Measurements from ENCODE around the gene CENPK. TPM values are rescaled to one million over a fixed set of nuclear protein-coding genes. Genes with fewer than 3 reads are reported as not detected.

CENPK gene
- total and polyA plus RNA-seq, 4 donors = 0.33 to 23.1 (median 0.96) TPM

GRCh38 chr5:65478336-65478735 lies 84.6 kb downstream of the CENPK start (continued):
- no peak for TF ChIP-seq ZBTB33 (IDR thresholded peaks at IDR 0.05)

GRCh38 chr5:65475895-65476294 lies 87.1 kb downstream of the CENPK start:
- 93% methylated on average over 1 of the region's 1 CpG for WGBS
- Histone ChIP-seq H3K27me3 (ENCODE audit: control insufficient read depth in 4 of 4, insufficient read depth in 4 of 4, low read length in 3 of 4) (no peaks in the 10 kb centered on the region), H3K4me1 (ENCODE audit: control insufficient read depth in 4 of 4, insufficient read depth in 4 of 4, low read length in 3 of 4) (peaks cover 0 to 11% (median 7%) of the 10 kb centered on the region in 4 donors), H3K9me3 (ENCODE audit: control insufficient read depth in 4 of 4, low read length in 3 of 4) (no peaks in the 10 kb centered on the region), H3K9ac (ENCODE audit: low read depth in 1 of 2, low read length in 2 of 2) (no peak overlapping the region), H3K36me3 (ENCODE audit: control insufficient read depth in 4 of 4, insufficient read depth in 3 of 4, low read depth in 1 of 4, low read length in 3 of 4) (no peaks in the 10 kb centered on the region), H3K27ac (ENCODE audit: low read depth in 1 of 2, low read length in 2 of 2) (no peak overlapping the region), H3K4me3 (ENCODE audit: low read depth in 1 of 3, low read length in 3 of 3) (no peak overlapping the region)
- DNase-seq (ENCODE audit: low spot score) = no peak
- TF ChIP-seq TAF1 (conservative IDR thresholded peaks at IDR 0.05) = no peak
- TF ChIP-seq CTCF (IDR thresholded peaks at IDR 0.05; ENCODE audit: low read depth, low read length, missing input control) = no peak
- TF ChIP-seq GABPA (IDR thresholded peaks at IDR 0.05 in 1 of 2, conservative IDR thresholded peaks at IDR 0.05 in 1 of 2) = no peak
- no peak for TF ChIP-seq FOXA1 (IDR thresholded peaks at IDR 0.05)
- TF ChIP-seq SP1 (IDR thresholded peaks at IDR 0.05) = no peak
- TF ChIP-seq YY1 (IDR thresholded peaks at IDR 0.05) = no peak
- TF ChIP-seq REST (IDR thresholded peaks at IDR 0.05) = no peak
- TF ChIP-seq HNF4G (IDR thresholded peaks at IDR 0.05) = no peak
- no peak for TF ChIP-seq RXRA (IDR thresholded peaks at IDR 0.05)
- TF ChIP-seq MAX (IDR thresholded peaks at IDR 0.05) = no peak
- TF ChIP-seq NR2F2 (IDR thresholded peaks at IDR 0.05) = no peak
- no peak for TF ChIP-seq EGR1 (IDR thresholded peaks at IDR 0.05; ENCODE audit: low read depth in 2 of 2)
- no peak for TF ChIP-seq ATF3 (IDR thresholded peaks at IDR 0.05)
- TF ChIP-seq JUND (IDR thresholded peaks at IDR 0.05) = no peak
- no peak for TF ChIP-seq HNF4A (conservative IDR thresholded peaks at IDR 0.05)
